ENCODE data around the gene ATP5MK. TPM values are rescaled to one million over a fixed set of nuclear protein-coding genes. Genes with fewer than 3 reads are reported as not detected.

ATP5MK gene
- total RNA-seq, 2 experiments from 2014 or later: 404 to 425 TPM

GRCh38 chr10:103415581-103415980 is 19.3 kb upstream of the ATP5MK start:
- ChIA-PET CTCF (interaction anchor here (0.8 to 6.2 kb wide), 16 partner anchors 9 to 271 kb away, joined by 3 to 72 read pairs (median 7); partner anchors contain the start of genes ATP5MK, CALHM2, NEURL1 and PDCD11), POLR2A (interaction anchor here (1.3 kb wide), 1 partner anchor 10 kb away, joined by 3 read pairs; no protein-coding TSS in a partner anchor)

GRCh38 chr10:103413564-103413963 is 17.3 kb upstream of the ATP5MK start:
- intact Hi-C loops (cut with micrococcal nuclease): no loop called here
- no peak for ATAC-seq
- no peak for TF ChIP-seq CTCF (IDR thresholded peaks at IDR 0.05)
- no peaks in the 10 kb centered on the region for H3K4me1 Mint-ChIP-seq (ENCODE audit: low read depth)
- no peak overlapping the region for H3K27ac Mint-ChIP-seq
- H3K4me3 Mint-ChIP-seq: no peak overlapping the region
- H3K9me3 Mint-ChIP-seq: no peaks in the 10 kb centered on the region
- no peaks in the 10 kb centered on the region for H3K27me3 Mint-ChIP-seq
- POLR2A ChIA-PET: interaction anchor here (1.2 kb wide), 1 partner anchor 18 kb away, joined by 3 read pairs; the partner anchor contains the start of gene ATP5MK
- peaks cover 61% of the 10 kb centered on the region for H3K36me3 Mint-ChIP-seq (ENCODE audit: low read depth)
- CTCF ChIA-PET: interaction anchor here (1.8 to 6.2 kb wide), 2 partner anchors 11 to 71 kb away, joined by 4 to 72 read pairs; no protein-coding TSS in a partner anchor
- DNase-seq: no peak

More at GRCh38 chr10:103415581-103415980, 19.3 kb upstream of the ATP5MK start:
- Mint-ChIP-seq H3K27me3 (no peaks in the 10 kb centered on the region), H3K4me1 (ENCODE audit: low read depth) (no peaks in the 10 kb centered on the region), H3K27ac (no peak overlapping the region), H3K4me3 (no peak overlapping the region), H3K36me3 (ENCODE audit: low read depth) (peaks cover 60% of the 10 kb centered on the region), H3K9me3 (no peaks in the 10 kb centered on the region)
- no peak for TF ChIP-seq CTCF (IDR thresholded peaks at IDR 0.05)
- ATAC-seq (no peak), DNase-seq (no peak)
- intact Hi-C loops (cut with micrococcal nuclease): no loop called here

- no peaks in the 10 kb centered on the region for H3K9me3 Mint-ChIP-seq
- no peaks in the 10 kb centered on the region for H3K27me3 Mint-ChIP-seq
- no peak for TF ChIP-seq CTCF (IDR thresholded peaks at IDR 0.05)
- ATAC-seq (no peak), DNase-seq (no peak)
- peaks cover 65% of the 10 kb centered on the region for H3K36me3 Mint-ChIP-seq (ENCODE audit: low read depth)
- POLR2A ChIA-PET: interaction anchor here (0.7 to 2.2 kb wide), 12 partner anchors 17 to 94 kb away, joined by 3 to 8 read pairs (median 4); partner anchors contain the start of genes CALHM2, PCGF6 and TAF5
- peak overlapping the region; percentile 88 for H3K4me3 Mint-ChIP-seq
- intact Hi-C loops (cut with micrococcal nuclease): no loop called here
- H3K4me1 Mint-ChIP-seq (ENCODE audit: low read depth): peaks cover 59% of the 10 kb centered on the region
- CTCF ChIA-PET: interaction anchor here (2.0 to 2.1 kb wide), 2 partner anchors 19 to 89 kb away, joined by 4 to 9 read pairs; no protein-coding TSS in a partner anchor
- H3K27ac Mint-ChIP-seq: peak overlapping the region; percentile 97
Measured at GRCh38 chr10:103397191-103397825, 1.0 kb upstream of the ATP5MK start.

- intact Hi-C loops (cut with micrococcal nuclease): no loop called here
- peaks cover 59% of the 10 kb centered on the region for H3K4me1 Mint-ChIP-seq (ENCODE audit: low read depth)
- H3K36me3 Mint-ChIP-seq (ENCODE audit: low read depth): peaks cover 66% of the 10 kb centered on the region
- TF ChIP-seq CTCF (IDR thresholded peaks at IDR 0.05): no peak
- ChIA-PET CTCF (no interaction called here), POLR2A (interaction anchor here (0.9 to 2.2 kb wide), 9 partner anchors 17 to 94 kb away, joined by 3 to 8 read pairs (median 3); partner anchors contain the start of genes PCGF6 and TAF5)
- peak overlapping the region; percentile 88 for H3K4me3 Mint-ChIP-seq
- no peaks in the 10 kb centered on the region for H3K9me3 Mint-ChIP-seq
- DNase-seq (no peak), ATAC-seq (no peak)
- H3K27ac Mint-ChIP-seq: peak overlapping the region; percentile 97
- no peaks in the 10 kb centered on the region for H3K27me3 Mint-ChIP-seq
Measured at GRCh38 chr10:103396789-103397087, 463 bp upstream of the ATP5MK start.

- ATAC-seq: no peak
- CTCF ChIA-PET: interaction anchor here (0.9 to 1.5 kb wide), 4 partner anchors 15 to 83 kb away, joined by 3 to 4 read pairs (median 3); partner anchors contain the start of gene CALHM3
- intact Hi-C loops (cut with micrococcal nuclease): no loop called here
- peaks cover 66% of the 10 kb centered on the region for H3K36me3 Mint-ChIP-seq (ENCODE audit: low read depth)
- no peak for TF ChIP-seq CTCF (IDR thresholded peaks at IDR 0.05)
- no peaks in the 10 kb centered on the region for H3K9me3 Mint-ChIP-seq
- H3K4me1 Mint-ChIP-seq (ENCODE audit: low read depth): peaks cover 57% of the 10 kb centered on the region
- H3K27ac Mint-ChIP-seq: peak overlapping the region; percentile 97
- no peaks in the 10 kb centered on the region for H3K27me3 Mint-ChIP-seq
- POLR2A ChIA-PET: interaction anchor here (0.7 to 2.2 kb wide), 14 partner anchors 12 to 192 kb away, joined by 3 to 8 read pairs (median 4); partner anchors contain the start of genes PCGF6 and TAF5
- no peak for DNase-seq
- H3K4me3 Mint-ChIP-seq: peak overlapping the region; percentile 88
Measured at GRCh38 chr10:103395754-103396066, 565 bp downstream of the ATP5MK start.
